NOMO-1 (cell line): ENCODE measurements around the gene PCDH15.

ENCODE experiments used
- DNase-seq, 2 experiments: peaks; one replicate each; lab custom pipeline; 2025; ENCODE audit not compliant: unreplicated experiment in 2 of 2; lab: John Stamatoyannopoulos, UW

PCDH15 gene

GRCh38 chr10:53754596-53755250 lies 1046.3 kb downstream of the PCDH15 start:
- DNase-seq, result no peak
